Loucy (cell line): ENCODE data around the gene DMRT1.

Experiments used
- CTCF ChIP-seq: fragments of 200-600 bp; sonication (generic); conservative IDR thresholded peaks from 2 replicates; pipeline ENCODE4 v1.5.1; 2014; ENCODE audit warnings: mild to moderate bottlenecking, antibody characterized with exemption, low read length
- EZH2phosphoT487 ChIP-seq: fragments of 200-600 bp; IDR thresholded peaks from 2 replicates; pipeline ENCODE4 v1.6.1; 2018; ENCODE audit warnings: antibody characterized with exemption, mild to moderate bottlenecking, moderate library complexity, borderline replicate concordance

GRCh38 chr9:852539-852938 is 11.0 kb downstream of the DMRT1 start:
- TF ChIP-seq CTCF, result no peak
- TF ChIP-seq EZH2phosphoT487, result no peak
